Activated CD8-positive, alpha-beta memory T cell treated with anti-CD3 and anti-CD28 coated beads for 24 hours (primary cell): ENCODE data around the gene RHBDL1.
"Not testable (repeated sequence)": the region's sequence is repeated elsewhere in the genome, so short reads cannot be mapped to it uniquely, and the experiment has no call there.

Source experiments
- DNase-seq: peaks from one replicate; pipeline ENCODE4 v3.0.0-alpha.2; 2020

RHBDL1 gene

GRCh38 chr16:687499-687898, 12.0 kb downstream of the RHBDL1 start:
- DNase-seq = no peak

- no peak for DNase-seq
Measured at GRCh38 chr16:689175-689897, 13.9 kb downstream of the RHBDL1 start.

- not testable (repeated sequence) for DNase-seq
Measured at GRCh38 chr16:691242-691641, 15.8 kb downstream of the RHBDL1 start.

GRCh38 chr16:692356-693108, 17.1 kb downstream of the RHBDL1 start:
- DNase-seq = no peak

GRCh38 chr16:693364-693763, 17.9 kb downstream of the RHBDL1 start:
- no peak for DNase-seq

- no peak for DNase-seq
Measured at GRCh38 chr16:693766-694165, 18.3 kb downstream of the RHBDL1 start.

- DNase-seq = no peak
Measured at GRCh38 chr16:694187-694862, 18.9 kb downstream of the RHBDL1 start.

GRCh38 chr16:694863-695354, 19.4 kb downstream of the RHBDL1 start:
- no peak for DNase-seq

GRCh38 chr16:695355-696089, 20.1 kb downstream of the RHBDL1 start:
- peak; percentile 88 for DNase-seq

- no peak for DNase-seq
Measured at GRCh38 chr16:698911-699671, 23.6 kb downstream of the RHBDL1 start.

GRCh38 chr16:700684-701584, 25.5 kb downstream of the RHBDL1 start:
- DNase-seq = peak; percentile 85

GRCh38 chr16:702341-702740, 26.9 kb downstream of the RHBDL1 start:
- DNase-seq = no peak

GRCh38 chr16:703406-703805, 27.9 kb downstream of the RHBDL1 start:
- DNase-seq = no peak

- DNase-seq = no peak
Measured at GRCh38 chr16:704047-704446, 28.6 kb downstream of the RHBDL1 start.

- no peak for DNase-seq
Measured at GRCh38 chr16:704552-705380, 29.3 kb downstream of the RHBDL1 start.

- no peak for DNase-seq
Measured at GRCh38 chr16:705431-706188, 30.1 kb downstream of the RHBDL1 start, which contains the start of gene FBXL16. FBXL16 (minus strand) TSS chr16:705801; CDS start chr16:697405, 8,396 bp downstream.

- no peak for DNase-seq
Measured at GRCh38 chr16:706189-707061, 31.0 kb downstream of the RHBDL1 start.

- DNase-seq = no peak
Measured at GRCh38 chr16:707062-707538, 31.6 kb downstream of the RHBDL1 start.
